ENCODE data around the gene GRK2. TPM values are rescaled to one million over a fixed set of nuclear protein-coding genes. Genes with fewer than 3 reads are reported as not detected.

The GRK2 gene
- total and polyA plus RNA-seq, 2 of the 8 experiments (the other 6 are each of a cell fraction or from before 2014, with no cell fraction given): 47.3 to 49.7 TPM

GRCh38 chr11:67282155-67282875 is 16.0 kb downstream of the GRK2 start (continued):
- no peak for TF ChIP-seq RAD21 (IDR thresholded peaks at IDR 0.05 in 1 of 2, conservative IDR thresholded peaks at IDR 0.05 in 1 of 2; ENCODE audit: low read depth in 2 of 2, low read length in 2 of 2)
- no peak for TF ChIP-seq SUZ12 (IDR thresholded peaks at IDR 0.05; ENCODE audit: low read length)
- TF ChIP-seq CHD1 (IDR thresholded peaks at IDR 0.05; ENCODE audit: low read depth, low read length): no peak
- no peak for TF ChIP-seq MAFK (IDR thresholded peaks at IDR 0.05; ENCODE audit: low read depth, low read length)
- TF ChIP-seq SRF (IDR thresholded peaks at IDR 0.05; ENCODE audit: low read depth, low read length): no peak
- TF ChIP-seq TBP (IDR thresholded peaks at IDR 0.05; ENCODE audit: low read depth, low read length): no peak

All from H1 (cell line).